SK-N-SH (cell line): Measurements from ENCODE around the gene ARHGEF28.

Experiments used
- ELF1 ChIP-seq: IDR thresholded peaks from 2 replicates; pipeline ENCODE4 v1.4.0; 2012
- EP300 ChIP-seq, 2 experiments: IDR thresholded peaks; 2 replicates each; pipeline versions ENCODE4 v1.4.0 to v1.6.1; 2012; ENCODE audit warnings: borderline replicate concordance in 1 of 2, low read depth in 1 of 2, low read length in 1 of 2
- GABPA ChIP-seq: IDR thresholded peaks from 2 replicates; pipeline ENCODE4 v1.4.0; 2012; ENCODE audit warnings: low read depth, mild to moderate bottlenecking
- GATA2 ChIP-seq: sonication (generic); formaldehyde crosslinking; IDR thresholded peaks from 2 replicates; pipeline ENCODE4 v1.5.0; 2020; ENCODE audit warnings: mild to moderate bottlenecking, missing genetic modification reagents
- JUND ChIP-seq: IDR thresholded peaks from 2 replicates; pipeline ENCODE4 v1.4.0; 2012
- RCOR1 ChIP-seq: fragments of 150-350 bp; IDR thresholded peaks from 2 replicates; pipeline ENCODE4 v1.6.1; 2017; ENCODE audit warnings: antibody characterized with exemption, low read length
- RFX5 ChIP-seq: IDR thresholded peaks from 2 replicates; pipeline ENCODE4 v1.6.1; 2012; ENCODE audit warnings: mild to moderate bottlenecking, improper control_type of control experiment, low read length
- RXRA ChIP-seq: IDR thresholded peaks from 2 replicates; pipeline ENCODE4 v1.4.0; 2012; ENCODE audit warnings: low read depth, mild to moderate bottlenecking, borderline replicate concordance
- TCF12 ChIP-seq: IDR thresholded peaks from 2 replicates; pipeline ENCODE4 v1.4.0; 2012
- YY1 ChIP-seq: IDR thresholded peaks from 2 replicates; pipeline ENCODE4 v1.4.0; 2012; ENCODE audit warnings: low read depth, mild to moderate bottlenecking
- TF ChIP-seq, protein P1 (sequence below): fragments of 200-600 bp; sonication (generic); IDR thresholded peaks from 2 replicates; pipeline ENCODE4 v1.6.1; 2017; ENCODE audit warnings: antibody characterized with exemption, mild to moderate bottlenecking, moderate library complexity
- TF ChIP-seq, protein P2 (sequence below): IDR thresholded peaks from 2 replicates; pipeline ENCODE4 v1.6.1; 2012; ENCODE audit warnings: mild to moderate bottlenecking, low read depth, low read length, moderate library complexity

DNA sequence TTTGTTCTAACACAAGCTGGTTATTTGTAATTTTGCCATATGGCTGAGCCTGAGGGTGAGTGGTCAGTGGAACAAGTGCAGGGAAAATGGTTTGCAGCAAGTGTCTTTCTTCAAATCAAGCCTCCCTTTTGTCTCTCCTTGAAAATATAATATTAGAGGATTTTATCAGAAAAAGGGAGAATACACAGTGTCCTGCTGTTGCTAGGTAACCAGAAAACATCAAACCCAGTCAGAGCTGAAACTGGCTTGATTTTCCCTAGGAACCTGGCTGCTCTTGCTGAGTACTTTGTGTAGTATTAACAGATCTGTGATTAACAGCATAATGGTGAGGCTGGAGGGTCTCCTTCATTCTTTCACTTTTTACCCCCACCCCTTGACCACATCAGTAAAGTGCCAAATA, 314.0 kb downstream of the ARHGEF28 start:
- TF ChIP-seq, protein P1, sequence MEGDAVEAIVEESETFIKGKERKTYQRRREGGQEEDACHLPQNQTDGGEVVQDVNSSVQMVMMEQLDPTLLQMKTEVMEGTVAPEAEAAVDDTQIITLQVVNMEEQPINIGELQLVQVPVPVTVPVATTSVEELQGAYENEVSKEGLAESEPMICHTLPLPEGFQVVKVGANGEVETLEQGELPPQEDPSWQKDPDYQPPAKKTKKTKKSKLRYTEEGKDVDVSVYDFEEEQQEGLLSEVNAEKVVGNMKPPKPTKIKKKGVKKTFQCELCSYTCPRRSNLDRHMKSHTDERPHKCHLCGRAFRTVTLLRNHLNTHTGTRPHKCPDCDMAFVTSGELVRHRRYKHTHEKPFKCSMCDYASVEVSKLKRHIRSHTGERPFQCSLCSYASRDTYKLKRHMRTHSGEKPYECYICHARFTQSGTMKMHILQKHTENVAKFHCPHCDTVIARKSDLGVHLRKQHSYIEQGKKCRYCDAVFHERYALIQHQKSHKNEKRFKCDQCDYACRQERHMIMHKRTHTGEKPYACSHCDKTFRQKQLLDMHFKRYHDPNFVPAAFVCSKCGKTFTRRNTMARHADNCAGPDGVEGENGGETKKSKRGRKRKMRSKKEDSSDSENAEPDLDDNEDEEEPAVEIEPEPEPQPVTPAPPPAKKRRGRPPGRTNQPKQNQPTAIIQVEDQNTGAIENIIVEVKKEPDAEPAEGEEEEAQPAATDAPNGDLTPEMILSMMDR: no peak
- TF ChIP-seq GATA2: no peak
- TF ChIP-seq, protein P2, sequence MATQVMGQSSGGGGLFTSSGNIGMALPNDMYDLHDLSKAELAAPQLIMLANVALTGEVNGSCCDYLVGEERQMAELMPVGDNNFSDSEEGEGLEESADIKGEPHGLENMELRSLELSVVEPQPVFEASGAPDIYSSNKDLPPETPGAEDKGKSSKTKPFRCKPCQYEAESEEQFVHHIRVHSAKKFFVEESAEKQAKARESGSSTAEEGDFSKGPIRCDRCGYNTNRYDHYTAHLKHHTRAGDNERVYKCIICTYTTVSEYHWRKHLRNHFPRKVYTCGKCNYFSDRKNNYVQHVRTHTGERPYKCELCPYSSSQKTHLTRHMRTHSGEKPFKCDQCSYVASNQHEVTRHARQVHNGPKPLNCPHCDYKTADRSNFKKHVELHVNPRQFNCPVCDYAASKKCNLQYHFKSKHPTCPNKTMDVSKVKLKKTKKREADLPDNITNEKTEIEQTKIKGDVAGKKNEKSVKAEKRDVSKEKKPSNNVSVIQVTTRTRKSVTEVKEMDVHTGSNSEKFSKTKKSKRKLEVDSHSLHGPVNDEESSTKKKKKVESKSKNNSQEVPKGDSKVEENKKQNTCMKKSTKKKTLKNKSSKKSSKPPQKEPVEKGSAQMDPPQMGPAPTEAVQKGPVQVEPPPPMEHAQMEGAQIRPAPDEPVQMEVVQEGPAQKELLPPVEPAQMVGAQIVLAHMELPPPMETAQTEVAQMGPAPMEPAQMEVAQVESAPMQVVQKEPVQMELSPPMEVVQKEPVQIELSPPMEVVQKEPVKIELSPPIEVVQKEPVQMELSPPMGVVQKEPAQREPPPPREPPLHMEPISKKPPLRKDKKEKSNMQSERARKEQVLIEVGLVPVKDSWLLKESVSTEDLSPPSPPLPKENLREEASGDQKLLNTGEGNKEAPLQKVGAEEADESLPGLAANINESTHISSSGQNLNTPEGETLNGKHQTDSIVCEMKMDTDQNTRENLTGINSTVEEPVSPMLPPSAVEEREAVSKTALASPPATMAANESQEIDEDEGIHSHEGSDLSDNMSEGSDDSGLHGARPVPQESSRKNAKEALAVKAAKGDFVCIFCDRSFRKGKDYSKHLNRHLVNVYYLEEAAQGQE: no peak
- TF ChIP-seq JUND: no peak
- TF ChIP-seq EP300 (IDR thresholded peaks at IDR 0.05; ENCODE audit: borderline replicate concordance in 1 of 2, low read depth in 1 of 2, low read length in 1 of 2): no peak
- no peak for TF ChIP-seq GABPA
- TF ChIP-seq ELF1: no peak
- TF ChIP-seq TCF12: no peak
- TF ChIP-seq RCOR1: no peak
- no peak for TF ChIP-seq RXRA
- no peak for TF ChIP-seq YY1
- TF ChIP-seq RFX5: no peak
